ENCODE data around the gene BAZ1A. TPM values are rescaled to one million over a fixed set of nuclear protein-coding genes. Genes with fewer than 3 reads are reported as not detected.

Gene BAZ1A
- total RNA-seq, 1 experiment from 2014 or later: 24.2 TPM

DNA sequence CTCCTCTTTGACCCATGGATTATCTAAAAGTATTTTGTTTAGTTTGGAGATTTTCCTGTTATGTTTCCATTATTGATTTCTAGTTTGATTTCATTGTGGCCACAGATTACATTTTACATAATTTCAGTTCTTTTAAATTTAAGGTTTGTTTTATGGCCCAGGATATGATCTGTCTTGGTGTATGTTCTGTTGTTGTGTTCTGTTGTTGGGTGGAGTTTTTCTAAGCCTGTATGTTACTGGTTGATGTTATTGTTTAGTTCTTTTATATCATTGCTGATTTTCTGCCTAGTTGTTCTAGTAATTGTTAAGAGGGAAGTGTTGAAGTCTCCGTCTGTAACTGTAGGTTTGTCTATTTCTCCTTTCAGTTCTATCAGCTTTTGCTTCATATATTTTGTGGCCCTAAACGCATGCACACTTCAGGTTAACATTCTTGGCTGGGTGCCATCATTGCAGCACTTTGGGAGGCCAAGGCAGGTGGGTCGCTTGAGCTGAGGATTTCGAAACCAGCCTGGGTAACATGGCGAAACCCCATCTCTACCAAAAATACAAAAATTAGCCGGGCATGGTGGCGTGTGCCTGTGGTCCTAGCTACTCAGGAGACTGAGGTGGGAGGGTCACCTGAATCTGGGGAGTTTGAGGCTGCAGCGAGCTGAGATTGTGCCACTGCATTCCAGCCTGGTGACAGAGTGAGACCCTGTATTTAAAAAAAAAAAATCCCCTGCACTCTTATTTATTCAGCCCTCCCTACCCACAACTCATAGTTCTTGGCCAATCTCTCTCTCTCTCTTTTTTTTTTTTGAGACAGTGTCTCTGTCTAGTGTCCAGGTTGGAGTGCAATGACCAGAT lies 132.7 kb downstream of the BAZ1A start:
- Histone ChIP-seq H3K9ac (ENCODE audit: low read length) (no peak overlapping the region), H3K4me3 (replicated peaks in 1 of 2; ENCODE audit: low read depth in 1 of 2, low read length in 2 of 2) (no peak overlapping the region), H3K36me3 (ENCODE audit: control insufficient read depth in 1 of 2, insufficient read depth in 2 of 2, low read length in 2 of 2) (no peaks in the 10 kb centered on the region), H3K27ac (ENCODE audit: low read depth, low read length) (no peak overlapping the region), H3K4me2 (ENCODE audit: low read length) (no peak overlapping the region), H2AFZ (ENCODE audit: low read depth, low read length, poor library complexity, severe bottlenecking) (no peak overlapping the region), H3K9me2 (ENCODE audit: insufficient read depth) (no peaks in the 10 kb centered on the region), H3K9me3 (ENCODE audit: control insufficient read depth in 1 of 2, insufficient read depth in 1 of 2, low read depth in 1 of 2, low read length in 2 of 2) (no peaks in the 10 kb centered on the region), H3K27me3 (ENCODE audit: insufficient read depth, low read length) (no peaks in the 10 kb centered on the region), H3K79me2 (ENCODE audit: insufficient read depth, low read length) (no peaks in the 10 kb centered on the region), H3K4me1 (ENCODE audit: control insufficient read depth in 1 of 2, insufficient read depth in 2 of 2, low read length in 2 of 2) (no peaks in the 10 kb centered on the region), H4K20me1 (ENCODE audit: insufficient read depth) (no peaks in the 10 kb centered on the region)
- ChIA-PET RAD21 (ENCODE audit: low non-redundant PET in 1 of 2, low total read pairs in 2 of 2, uncharacterized antibody in 2 of 2, unreplicated experiment in 2 of 2) (no interaction called here), CTCF (no interaction called here), POLR2A (no interaction called here)
- TF ChIP-seq, protein P1, sequence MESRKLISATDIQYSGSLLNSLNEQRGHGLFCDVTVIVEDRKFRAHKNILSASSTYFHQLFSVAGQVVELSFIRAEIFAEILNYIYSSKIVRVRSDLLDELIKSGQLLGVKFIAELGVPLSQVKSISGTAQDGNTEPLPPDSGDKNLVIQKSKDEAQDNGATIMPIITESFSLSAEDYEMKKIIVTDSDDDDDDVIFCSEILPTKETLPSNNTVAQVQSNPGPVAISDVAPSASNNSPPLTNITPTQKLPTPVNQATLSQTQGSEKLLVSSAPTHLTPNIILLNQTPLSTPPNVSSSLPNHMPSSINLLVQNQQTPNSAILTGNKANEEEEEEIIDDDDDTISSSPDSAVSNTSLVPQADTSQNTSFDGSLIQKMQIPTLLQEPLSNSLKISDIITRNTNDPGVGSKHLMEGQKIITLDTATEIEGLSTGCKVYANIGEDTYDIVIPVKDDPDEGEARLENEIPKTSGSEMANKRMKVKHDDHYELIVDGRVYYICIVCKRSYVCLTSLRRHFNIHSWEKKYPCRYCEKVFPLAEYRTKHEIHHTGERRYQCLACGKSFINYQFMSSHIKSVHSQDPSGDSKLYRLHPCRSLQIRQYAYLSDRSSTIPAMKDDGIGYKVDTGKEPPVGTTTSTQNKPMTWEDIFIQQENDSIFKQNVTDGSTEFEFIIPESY (IDR thresholded peaks at IDR 0.05; ENCODE audit: extremely low read depth, insufficient replicate concordance, low read length): no peak
- TF ChIP-seq, protein P2, sequence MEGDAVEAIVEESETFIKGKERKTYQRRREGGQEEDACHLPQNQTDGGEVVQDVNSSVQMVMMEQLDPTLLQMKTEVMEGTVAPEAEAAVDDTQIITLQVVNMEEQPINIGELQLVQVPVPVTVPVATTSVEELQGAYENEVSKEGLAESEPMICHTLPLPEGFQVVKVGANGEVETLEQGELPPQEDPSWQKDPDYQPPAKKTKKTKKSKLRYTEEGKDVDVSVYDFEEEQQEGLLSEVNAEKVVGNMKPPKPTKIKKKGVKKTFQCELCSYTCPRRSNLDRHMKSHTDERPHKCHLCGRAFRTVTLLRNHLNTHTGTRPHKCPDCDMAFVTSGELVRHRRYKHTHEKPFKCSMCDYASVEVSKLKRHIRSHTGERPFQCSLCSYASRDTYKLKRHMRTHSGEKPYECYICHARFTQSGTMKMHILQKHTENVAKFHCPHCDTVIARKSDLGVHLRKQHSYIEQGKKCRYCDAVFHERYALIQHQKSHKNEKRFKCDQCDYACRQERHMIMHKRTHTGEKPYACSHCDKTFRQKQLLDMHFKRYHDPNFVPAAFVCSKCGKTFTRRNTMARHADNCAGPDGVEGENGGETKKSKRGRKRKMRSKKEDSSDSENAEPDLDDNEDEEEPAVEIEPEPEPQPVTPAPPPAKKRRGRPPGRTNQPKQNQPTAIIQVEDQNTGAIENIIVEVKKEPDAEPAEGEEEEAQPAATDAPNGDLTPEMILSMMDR (IDR thresholded peaks at IDR 0.05 in 2 of 3, conservative IDR thresholded peaks at IDR 0.05 in 1 of 3; ENCODE audit: borderline replicate concordance in 1 of 3, insufficient read depth in 1 of 3, low read depth in 2 of 3, low read length in 2 of 3): no peak
- TF ChIP-seq ZFX (IDR thresholded peaks at IDR 0.05): no peak
- TF ChIP-seq YY1 (IDR thresholded peaks at IDR 0.05; ENCODE audit: extremely low read depth, insufficient replicate concordance, low read depth, low read length): no peak
- no peak for TF ChIP-seq RAD21 (IDR thresholded peaks at IDR 0.05; ENCODE audit: low read depth)
- TF ChIP-seq POLR2A (IDR thresholded peaks at IDR 0.05; ENCODE audit: borderline replicate concordance, extremely low read depth, insufficient read depth, insufficient read length): no peak
- no peak for TF ChIP-seq SP1 (IDR thresholded peaks at IDR 0.05; ENCODE audit: low read depth)
- no peak for TF ChIP-seq FOSL1 (IDR thresholded peaks at IDR 0.05; ENCODE audit: low read depth)
- TF ChIP-seq, protein P3, sequence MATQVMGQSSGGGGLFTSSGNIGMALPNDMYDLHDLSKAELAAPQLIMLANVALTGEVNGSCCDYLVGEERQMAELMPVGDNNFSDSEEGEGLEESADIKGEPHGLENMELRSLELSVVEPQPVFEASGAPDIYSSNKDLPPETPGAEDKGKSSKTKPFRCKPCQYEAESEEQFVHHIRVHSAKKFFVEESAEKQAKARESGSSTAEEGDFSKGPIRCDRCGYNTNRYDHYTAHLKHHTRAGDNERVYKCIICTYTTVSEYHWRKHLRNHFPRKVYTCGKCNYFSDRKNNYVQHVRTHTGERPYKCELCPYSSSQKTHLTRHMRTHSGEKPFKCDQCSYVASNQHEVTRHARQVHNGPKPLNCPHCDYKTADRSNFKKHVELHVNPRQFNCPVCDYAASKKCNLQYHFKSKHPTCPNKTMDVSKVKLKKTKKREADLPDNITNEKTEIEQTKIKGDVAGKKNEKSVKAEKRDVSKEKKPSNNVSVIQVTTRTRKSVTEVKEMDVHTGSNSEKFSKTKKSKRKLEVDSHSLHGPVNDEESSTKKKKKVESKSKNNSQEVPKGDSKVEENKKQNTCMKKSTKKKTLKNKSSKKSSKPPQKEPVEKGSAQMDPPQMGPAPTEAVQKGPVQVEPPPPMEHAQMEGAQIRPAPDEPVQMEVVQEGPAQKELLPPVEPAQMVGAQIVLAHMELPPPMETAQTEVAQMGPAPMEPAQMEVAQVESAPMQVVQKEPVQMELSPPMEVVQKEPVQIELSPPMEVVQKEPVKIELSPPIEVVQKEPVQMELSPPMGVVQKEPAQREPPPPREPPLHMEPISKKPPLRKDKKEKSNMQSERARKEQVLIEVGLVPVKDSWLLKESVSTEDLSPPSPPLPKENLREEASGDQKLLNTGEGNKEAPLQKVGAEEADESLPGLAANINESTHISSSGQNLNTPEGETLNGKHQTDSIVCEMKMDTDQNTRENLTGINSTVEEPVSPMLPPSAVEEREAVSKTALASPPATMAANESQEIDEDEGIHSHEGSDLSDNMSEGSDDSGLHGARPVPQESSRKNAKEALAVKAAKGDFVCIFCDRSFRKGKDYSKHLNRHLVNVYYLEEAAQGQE (IDR thresholded peaks at IDR 0.05; ENCODE audit: low read depth): no peak
- TF ChIP-seq CBX3 (IDR thresholded peaks at IDR 0.05; ENCODE audit: low read depth): no peak
- TF ChIP-seq, protein P4, sequence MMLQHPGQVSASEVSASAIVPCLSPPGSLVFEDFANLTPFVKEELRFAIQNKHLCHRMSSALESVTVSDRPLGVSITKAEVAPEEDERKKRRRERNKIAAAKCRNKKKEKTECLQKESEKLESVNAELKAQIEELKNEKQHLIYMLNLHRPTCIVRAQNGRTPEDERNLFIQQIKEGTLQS (IDR thresholded peaks at IDR 0.05): no peak
- TF ChIP-seq, protein P5, sequence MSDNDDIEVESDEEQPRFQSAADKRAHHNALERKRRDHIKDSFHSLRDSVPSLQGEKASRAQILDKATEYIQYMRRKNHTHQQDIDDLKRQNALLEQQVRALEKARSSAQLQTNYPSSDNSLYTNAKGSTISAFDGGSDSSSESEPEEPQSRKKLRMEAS (IDR thresholded peaks at IDR 0.05): no peak
- TF ChIP-seq EZH2phosphoT487 (IDR thresholded peaks at IDR 0.05; ENCODE audit: borderline replicate concordance): no peak
- TF ChIP-seq ZNF274 (IDR thresholded peaks at IDR 0.05; ENCODE audit: low read depth, low read length): no peak
- TF ChIP-seq SRF (IDR thresholded peaks at IDR 0.05; ENCODE audit: low read depth): no peak
- ATAC-seq (no peak), DNase-seq (ENCODE audit: low read depth, low spot score) (no peak)
- intact Hi-C loops (cut with micrococcal nuclease): no loop called here
- BruUV-seq (replicated peaks): no TSS peak

Data from HCT116 (cell line).